Measurements from ENCODE around the gene KIAA1671. TPM values are rescaled to one million over a fixed set of nuclear protein-coding genes. Genes with fewer than 3 reads are reported as not detected.

KIAA1671 gene
- total RNA-seq, 2 experiments from 2014 or later = 12.3 to 14.0 TPM

- no peak overlapping the region for H3K27ac Mint-ChIP-seq
- POLR2A ChIA-PET = no interaction called here
- H3K4me1 Mint-ChIP-seq = peaks cover 6% of the 10 kb centered on the region
- peaks cover 6% of the 10 kb centered on the region for H3K27me3 Mint-ChIP-seq
- DNase-seq = no peak
- ATAC-seq = no peak
- intact Hi-C loops (cut with DNase I, micrococcal nuclease) = no loop called here
- no peak overlapping the region for H3K4me3 Mint-ChIP-seq
- no peaks in the 10 kb centered on the region for H3K36me3 Mint-ChIP-seq (ENCODE audit: low read depth)
- CTCF ChIA-PET = interaction anchor here (1.6 kb wide), 1 partner anchor 70 kb away, joined by 3 read pairs; no protein-coding TSS in a partner anchor
- H3K9me3 Mint-ChIP-seq (ENCODE audit: low read depth) = no peaks in the 10 kb centered on the region
These were observed 31.6 kb downstream of the KIAA1671 start for GRCh38 chr22:24984122-24984521.

- POLR2A ChIA-PET = no interaction called here
- no peak for ATAC-seq
These were observed 33.3 kb downstream of the KIAA1671 start for GRCh38 chr22:24985826-24986214.

GRCh38 chr22:24986816-24987215 lies 34.3 kb downstream of the KIAA1671 start:
- Mint-ChIP-seq H3K27me3 (peaks cover 13% of the 10 kb centered on the region), H3K4me3 (no peak overlapping the region), H3K27ac (no peak overlapping the region), H3K4me1 (peaks cover 6% of the 10 kb centered on the region), H3K36me3 (ENCODE audit: low read depth) (no peaks in the 10 kb centered on the region), H3K9me3 (ENCODE audit: low read depth) (no peaks in the 10 kb centered on the region)
- intact Hi-C loops (cut with DNase I, micrococcal nuclease) = no loop called here
- no peak for ATAC-seq
- CTCF ChIA-PET = interaction anchor here (1.0 kb wide), 1 partner anchor 20 kb away, joined by 4 read pairs; no protein-coding TSS in a partner anchor
- DNase-seq = no peak
- POLR2A ChIA-PET = no interaction called here

More at GRCh38 chr22:24985826-24986214, 33.3 kb downstream of the KIAA1671 start:
- H3K4me3 Mint-ChIP-seq = no peak overlapping the region
- no peak overlapping the region for H3K27ac Mint-ChIP-seq
- H3K36me3 Mint-ChIP-seq (ENCODE audit: low read depth) = no peaks in the 10 kb centered on the region
- H3K9me3 Mint-ChIP-seq (ENCODE audit: low read depth) = no peaks in the 10 kb centered on the region
- intact Hi-C loops (cut with DNase I, micrococcal nuclease) = no loop called here
- CTCF ChIA-PET = no interaction called here
- H3K27me3 Mint-ChIP-seq = peaks cover 9% of the 10 kb centered on the region
- peaks cover 6% of the 10 kb centered on the region for H3K4me1 Mint-ChIP-seq
- no peak for DNase-seq

- H3K9me3 Mint-ChIP-seq (ENCODE audit: low read depth) = no peaks in the 10 kb centered on the region
- peaks cover 22% of the 10 kb centered on the region for H3K27me3 Mint-ChIP-seq
- H3K27ac Mint-ChIP-seq = no peak overlapping the region
- no peak for ATAC-seq
- H3K36me3 Mint-ChIP-seq (ENCODE audit: low read depth) = no peaks in the 10 kb centered on the region
- H3K4me1 Mint-ChIP-seq = peaks cover 17% of the 10 kb centered on the region
- no peak for DNase-seq
- ChIA-PET CTCF (interaction anchor here (1.1 kb wide), 1 partner anchor 91 kb away, joined by 4 read pairs; no protein-coding TSS in a partner anchor), POLR2A (interaction anchor here (0.5 kb wide), 1 partner anchor 29 kb away, joined by 5 read pairs; no protein-coding TSS in a partner anchor)
- H3K4me3 Mint-ChIP-seq = no peak overlapping the region
- intact Hi-C loops (cut with DNase I, micrococcal nuclease) = no loop called here
These were observed 36.6 kb downstream of the KIAA1671 start for GRCh38 chr22:24989135-24989534.

GRCh38 chr22:24989541-24989951 lies 37.0 kb downstream of the KIAA1671 start:
- H3K4me1 Mint-ChIP-seq = peaks cover 21% of the 10 kb centered on the region

GRCh38 chr22:24990344-24990905 lies 37.9 kb downstream of the KIAA1671 start:
- Mint-ChIP-seq H3K36me3 (ENCODE audit: low read depth) (no peaks in the 10 kb centered on the region), H3K27ac (no peak overlapping the region), H3K4me3 (no peak overlapping the region), H3K27me3 (peaks cover 22% of the 10 kb centered on the region), H3K9me3 (ENCODE audit: low read depth) (no peaks in the 10 kb centered on the region), H3K4me1 (peaks cover 23% of the 10 kb centered on the region)
- CTCF ChIA-PET = no interaction called here
- ATAC-seq = no peak
- DNase-seq = no peak
- POLR2A ChIA-PET = no interaction called here
- intact Hi-C loops (cut with DNase I, micrococcal nuclease) = no loop called here

More at GRCh38 chr22:24989541-24989951, 37.0 kb downstream of the KIAA1671 start:
- no peak for ATAC-seq
- Mint-ChIP-seq H3K27ac (no peak overlapping the region), H3K27me3 (peaks cover 22% of the 10 kb centered on the region), H3K9me3 (ENCODE audit: low read depth) (no peaks in the 10 kb centered on the region), H3K36me3 (ENCODE audit: low read depth) (no peaks in the 10 kb centered on the region), H3K4me3 (no peak overlapping the region)
- ChIA-PET CTCF (interaction anchor here (1.1 kb wide), 1 partner anchor 91 kb away, joined by 4 read pairs; no protein-coding TSS in a partner anchor), POLR2A (interaction anchor here (0.5 kb wide), 1 partner anchor 29 kb away, joined by 5 read pairs; no protein-coding TSS in a partner anchor)
- intact Hi-C loops (cut with DNase I, micrococcal nuclease) = no loop called here
- no peak for DNase-seq

GRCh38 chr22:24992946-24993345 lies 40.4 kb downstream of the KIAA1671 start:
- POLR2A ChIA-PET = no interaction called here
- Mint-ChIP-seq H3K9me3 (ENCODE audit: low read depth) (no peaks in the 10 kb centered on the region), H3K27me3 (peaks cover 29% of the 10 kb centered on the region), H3K36me3 (ENCODE audit: low read depth) (no peaks in the 10 kb centered on the region), H3K27ac (no peak overlapping the region), H3K4me3 (no peak overlapping the region), H3K4me1 (peaks cover 17% of the 10 kb centered on the region)
- DNase-seq (no peak), ATAC-seq (no peak)
- intact Hi-C loops (cut with DNase I, micrococcal nuclease) = no loop called here
- CTCF ChIA-PET = interaction anchor here (0.6 kb wide), 1 partner anchor 56 kb away, joined by 3 read pairs; no protein-coding TSS in a partner anchor

- no peak overlapping the region for H3K4me3 Mint-ChIP-seq
- H3K36me3 Mint-ChIP-seq (ENCODE audit: low read depth) = no peaks in the 10 kb centered on the region
- H3K27ac Mint-ChIP-seq = peak overlapping the region; percentile 49
- intact Hi-C loops (cut with DNase I, micrococcal nuclease) = loop anchor here (1.0 to 2.0 kb wide), 4 partner anchors 41 to 61 kb away; partner anchors contain the start of gene KIAA1671 (in 2 of the 2)
- ATAC-seq = peak; percentile 98
- DNase-seq = peak; percentile 73
- H3K4me1 Mint-ChIP-seq = peaks cover 17% of the 10 kb centered on the region
- CTCF ChIA-PET = interaction anchor here (1.5 kb wide), 1 partner anchor 55 kb away, joined by 4 read pairs; no protein-coding TSS in a partner anchor
- H3K27me3 Mint-ChIP-seq = peaks cover 29% of the 10 kb centered on the region
- H3K9me3 Mint-ChIP-seq (ENCODE audit: low read depth) = no peaks in the 10 kb centered on the region
- POLR2A ChIA-PET = no interaction called here
These were observed 41.7 kb downstream of the KIAA1671 start for GRCh38 chr22:24994070-24994763.

GRCh38 chr22:24995649-24996180 lies 43.2 kb downstream of the KIAA1671 start:
- DNase-seq (no peak), ATAC-seq (no peak)
- Mint-ChIP-seq H3K27ac (no peak overlapping the region), H3K36me3 (ENCODE audit: low read depth) (no peaks in the 10 kb centered on the region), H3K4me1 (peaks cover 17% of the 10 kb centered on the region), H3K9me3 (ENCODE audit: low read depth) (no peaks in the 10 kb centered on the region), H3K4me3 (no peak overlapping the region), H3K27me3 (peaks cover 27% of the 10 kb centered on the region)
- intact Hi-C loops (cut with DNase I, micrococcal nuclease) = loop anchor here in 1 of 2 experiments (2.0 kb wide), 2 partner anchors 43 to 59 kb away; partner anchors contain the start of gene KIAA1671
- POLR2A ChIA-PET = interaction anchor here (0.8 kb wide), 1 partner anchor 58 kb away, joined by 3 read pairs; no protein-coding TSS in a partner anchor
- CTCF ChIA-PET = interaction anchor here (1.5 kb wide), 1 partner anchor 53 kb away, joined by 4 read pairs; no protein-coding TSS in a partner anchor

GRCh38 chr22:24996420-24996952 lies 44.0 kb downstream of the KIAA1671 start:
- ChIA-PET POLR2A (interaction anchor here (0.8 kb wide), 1 partner anchor 58 kb away, joined by 3 read pairs; no protein-coding TSS in a partner anchor), CTCF (interaction anchor here (0.6 kb wide), 1 partner anchor 36 kb away, joined by 3 read pairs; no protein-coding TSS in a partner anchor)
- Mint-ChIP-seq H3K27me3 (peaks cover 25% of the 10 kb centered on the region), H3K9me3 (ENCODE audit: low read depth) (peaks cover 2% of the 10 kb centered on the region), H3K4me3 (no peak overlapping the region), H3K4me1 (peaks cover 17% of the 10 kb centered on the region), H3K27ac (no peak overlapping the region), H3K36me3 (ENCODE audit: low read depth) (no peaks in the 10 kb centered on the region)
- ATAC-seq (no peak), DNase-seq (no peak)
- intact Hi-C loops (cut with DNase I, micrococcal nuclease) = no loop called here

- H3K9me3 Mint-ChIP-seq (ENCODE audit: low read depth) = peaks cover 3% of the 10 kb centered on the region
- ATAC-seq = no peak
- no peak for DNase-seq
- H3K36me3 Mint-ChIP-seq (ENCODE audit: low read depth) = no peaks in the 10 kb centered on the region
- no peak overlapping the region for H3K4me3 Mint-ChIP-seq
- intact Hi-C loops (cut with DNase I, micrococcal nuclease) = no loop called here
- peaks cover 21% of the 10 kb centered on the region for H3K27me3 Mint-ChIP-seq
- ChIA-PET CTCF (interaction anchor here (0.6 kb wide), 1 partner anchor 35 kb away, joined by 3 read pairs; no protein-coding TSS in a partner anchor), POLR2A (no interaction called here)
- H3K27ac Mint-ChIP-seq = no peak overlapping the region
- H3K4me1 Mint-ChIP-seq = peaks cover 19% of the 10 kb centered on the region
These were observed 44.5 kb downstream of the KIAA1671 start for GRCh38 chr22:24997023-24997422.

All from activated CD4-positive, alpha-beta T cell treated with anti-CD3 and anti-CD28 coated beads for 36 hours (primary cell).